ENCODE data around the gene LCLAT1.

Gene LCLAT1

GRCh38 chr2:30514848-30515435 lies 67.9 kb downstream of the LCLAT1 start:
- H3K9ac ChIP-seq (ENCODE audit: low read depth, low read length) = no peak overlapping the region
- H3K9me3 ChIP-seq (ENCODE audit: control insufficient read depth, insufficient read depth, low read length) = 0 out of 2 replicates have a peak, but pooled peaks cover 11% of the 10 kb centered on the region
- peaks cover 28% of the 10 kb centered on the region for H3K4me1 ChIP-seq (ENCODE audit: insufficient read depth, low read length)
- H3K36me3 ChIP-seq (ENCODE audit: insufficient read depth, low read length) = no peaks in the 10 kb centered on the region

GRCh38 chr2:30516166-30516565 lies 69.1 kb downstream of the LCLAT1 start:
- 0 out of 2 replicates have a peak, but pooled peaks cover 14% of the 10 kb centered on the region for H3K9me3 ChIP-seq (ENCODE audit: control insufficient read depth, insufficient read depth, low read length)
- no peak overlapping the region for H3K9ac ChIP-seq (ENCODE audit: low read depth, low read length)
- peaks cover 25% of the 10 kb centered on the region for H3K4me1 ChIP-seq (ENCODE audit: insufficient read depth, low read length)
- H3K36me3 ChIP-seq (ENCODE audit: insufficient read depth, low read length) = no peaks in the 10 kb centered on the region

GRCh38 chr2:30519796-30520195 lies 72.8 kb downstream of the LCLAT1 start:
- Histone ChIP-seq H3K4me1 (ENCODE audit: insufficient read depth, low read length) (no peaks in the 10 kb centered on the region), H3K36me3 (ENCODE audit: insufficient read depth, low read length) (no peaks in the 10 kb centered on the region)

GRCh38 chr2:30522421-30522820 lies 75.4 kb downstream of the LCLAT1 start:
- H3K36me3 ChIP-seq (ENCODE audit: insufficient read depth, low read length) = no peaks in the 10 kb centered on the region
- no peaks in the 10 kb centered on the region for H3K4me1 ChIP-seq (ENCODE audit: insufficient read depth, low read length)
- H3K9ac ChIP-seq (ENCODE audit: low read depth, low read length) = no peak overlapping the region
- 0 out of 2 replicates have a peak, but pooled peaks cover 14% of the 10 kb centered on the region for H3K9me3 ChIP-seq (ENCODE audit: control insufficient read depth, insufficient read depth, low read length)

More at GRCh38 chr2:30519796-30520195, 72.8 kb downstream of the LCLAT1 start:
- Histone ChIP-seq H3K9me3 (ENCODE audit: control insufficient read depth, insufficient read depth, low read length) (0 out of 2 replicates have a peak, but pooled peaks cover 14% of the 10 kb centered on the region), H3K9ac (ENCODE audit: low read depth, low read length) (no peak overlapping the region)

- H3K9me3 ChIP-seq (ENCODE audit: control insufficient read depth, insufficient read depth, low read length) = no peaks in the 10 kb centered on the region
Observed at GRCh38 chr2:30527411-30527810, 80.4 kb downstream of the LCLAT1 start.

GRCh38 chr2:30527859-30528258 lies 80.8 kb downstream of the LCLAT1 start:
- no peaks in the 10 kb centered on the region for H3K4me1 ChIP-seq (ENCODE audit: insufficient read depth, low read length)
- no peak overlapping the region for H3K9ac ChIP-seq (ENCODE audit: low read depth, low read length)
- no peaks in the 10 kb centered on the region for H3K9me3 ChIP-seq (ENCODE audit: control insufficient read depth, insufficient read depth, low read length)
- H3K36me3 ChIP-seq (ENCODE audit: insufficient read depth, low read length) = no peaks in the 10 kb centered on the region

More at GRCh38 chr2:30527411-30527810, 80.4 kb downstream of the LCLAT1 start:
- no peak overlapping the region for H3K9ac ChIP-seq (ENCODE audit: low read depth, low read length)
- no peaks in the 10 kb centered on the region for H3K4me1 ChIP-seq (ENCODE audit: insufficient read depth, low read length)
- no peaks in the 10 kb centered on the region for H3K36me3 ChIP-seq (ENCODE audit: insufficient read depth, low read length)

- no peak overlapping the region for H3K9ac ChIP-seq (ENCODE audit: low read depth, low read length)
- H3K9me3 ChIP-seq (ENCODE audit: control insufficient read depth, insufficient read depth, low read length) = peaks cover 5% of the 10 kb centered on the region
- no peaks in the 10 kb centered on the region for H3K36me3 ChIP-seq (ENCODE audit: insufficient read depth, low read length)
- no peaks in the 10 kb centered on the region for H3K4me1 ChIP-seq (ENCODE audit: insufficient read depth, low read length)
Observed at GRCh38 chr2:30530346-30530745, 83.3 kb downstream of the LCLAT1 start.

- H3K9ac ChIP-seq (ENCODE audit: low read depth, low read length) = no peak overlapping the region
- H3K4me1 ChIP-seq (ENCODE audit: insufficient read depth, low read length) = no peaks in the 10 kb centered on the region
- H3K36me3 ChIP-seq (ENCODE audit: insufficient read depth, low read length) = no peaks in the 10 kb centered on the region
- no peaks in the 10 kb centered on the region for H3K9me3 ChIP-seq (ENCODE audit: control insufficient read depth, insufficient read depth, low read length)
Observed at GRCh38 chr2:30541680-30542079, 94.6 kb downstream of the LCLAT1 start.

GRCh38 chr2:30545875-30546274 lies 98.8 kb downstream of the LCLAT1 start:
- H3K9ac ChIP-seq (ENCODE audit: low read depth, low read length) = no peak overlapping the region
- H3K36me3 ChIP-seq (ENCODE audit: insufficient read depth, low read length) = no peaks in the 10 kb centered on the region; the same call in 1 of the 2 replicates
- H3K9me3 ChIP-seq (ENCODE audit: control insufficient read depth, insufficient read depth, low read length) = no peaks in the 10 kb centered on the region; the same call in 1 of the 2 replicates
- H3K4me1 ChIP-seq (ENCODE audit: insufficient read depth, low read length) = no peaks in the 10 kb centered on the region

GRCh38 chr2:30548386-30548785 lies 101.3 kb downstream of the LCLAT1 start:
- Histone ChIP-seq H3K9ac (ENCODE audit: low read depth, low read length) (no peak overlapping the region), H3K4me1 (ENCODE audit: insufficient read depth, low read length) (no peaks in the 10 kb centered on the region), H3K9me3 (ENCODE audit: control insufficient read depth, insufficient read depth, low read length) (peaks cover 6% of the 10 kb centered on the region), H3K36me3 (ENCODE audit: insufficient read depth, low read length) (no peaks in the 10 kb centered on the region; the same call in 1 of the 2 replicates)

- no peak overlapping the region for H3K9ac ChIP-seq (ENCODE audit: low read depth, low read length)
- no peaks in the 10 kb centered on the region; the same call in 1 of the 2 replicates for H3K36me3 ChIP-seq (ENCODE audit: insufficient read depth, low read length)
- H3K9me3 ChIP-seq (ENCODE audit: control insufficient read depth, insufficient read depth, low read length) = peaks cover 6% of the 10 kb centered on the region
- no peaks in the 10 kb centered on the region for H3K4me1 ChIP-seq (ENCODE audit: insufficient read depth, low read length)
Observed at GRCh38 chr2:30549096-30549495, 102.0 kb downstream of the LCLAT1 start.

- Histone ChIP-seq H3K9me3 (ENCODE audit: control insufficient read depth, insufficient read depth, low read length) (no peaks in the 10 kb centered on the region), H3K4me1 (ENCODE audit: insufficient read depth, low read length) (no peaks in the 10 kb centered on the region), H3K9ac (ENCODE audit: low read depth, low read length) (no peak overlapping the region), H3K36me3 (ENCODE audit: insufficient read depth, low read length) (no peaks in the 10 kb centered on the region; the same call in 1 of the 2 replicates)
Observed at GRCh38 chr2:30559544-30560275, 112.7 kb downstream of the LCLAT1 start.

- no peaks in the 10 kb centered on the region for H3K4me1 ChIP-seq (ENCODE audit: insufficient read depth, low read length)
Observed at GRCh38 chr2:30561349-30561748, 114.3 kb downstream of the LCLAT1 start.

GRCh38 chr2:30565851-30566358 lies 118.9 kb downstream of the LCLAT1 start:
- no peaks in the 10 kb centered on the region; the same call in 1 of the 2 replicates for H3K36me3 ChIP-seq (ENCODE audit: insufficient read depth, low read length)
- H3K9ac ChIP-seq (ENCODE audit: low read depth, low read length) = no peak overlapping the region
- H3K9me3 ChIP-seq (ENCODE audit: control insufficient read depth, insufficient read depth, low read length) = no peaks in the 10 kb centered on the region
- no peaks in the 10 kb centered on the region for H3K4me1 ChIP-seq (ENCODE audit: insufficient read depth, low read length)

More at GRCh38 chr2:30561349-30561748, 114.3 kb downstream of the LCLAT1 start:
- H3K9me3 ChIP-seq (ENCODE audit: control insufficient read depth, insufficient read depth, low read length) = no peaks in the 10 kb centered on the region
- H3K36me3 ChIP-seq (ENCODE audit: insufficient read depth, low read length) = no peaks in the 10 kb centered on the region; the same call in 1 of the 2 replicates
- H3K9ac ChIP-seq (ENCODE audit: low read depth, low read length) = no peak overlapping the region

All from ES-I3 (cell line).